Fibroblast of mammary gland (primary cell): ENCODE data around the gene FAM237A.

Source experiments
- DNase-seq: peaks from one replicate; pipeline ENCODE4 v3.0.0-alpha.2; 2010; ENCODE audit warnings: low read depth
- H3K4me3 ChIP-seq: 2 replicates; pipeline ENCODE4 v1.5.1; 2011; ENCODE audit warnings: low read depth, mild to moderate bottlenecking, low read length, moderate library complexity; ENCODE audit not compliant: control insufficient read depth
- CTCF ChIP-seq: conservative IDR thresholded peaks from 2 replicates; pipeline ENCODE4 v1.5.1; 2011; ENCODE audit warnings: low read depth, low read length, inconsistent platforms; ENCODE audit not compliant: control insufficient read depth, insufficient read depth

The FAM237A gene

GRCh38 chr2:206642075-206643025, at the start of gene FAM237A:
Gene FAM237A, plus strand, starts transcription at chr2:206642487. Its CDS starts 1,750 bp downstream, at chr2:206644237.
- H3K4me3 ChIP-seq = no peak within 1 kb of the TSS
- DNase-seq = peak; percentile 67
- TF ChIP-seq CTCF = no peak

- H3K4me3 ChIP-seq = no peak overlapping the region
- no peak for DNase-seq
- TF ChIP-seq CTCF = no peak
These were observed 44.5 kb upstream of the FAM237A start for GRCh38 chr2:206597717-206598218.

- H3K4me3 ChIP-seq = no peak overlapping the region
- no peak for DNase-seq
- no peak for TF ChIP-seq CTCF
These were observed 39.0 kb upstream of the FAM237A start for GRCh38 chr2:206603243-206603642.

GRCh38 chr2:206610451-206610850, 31.8 kb upstream of the FAM237A start:
- no peak for DNase-seq
- no peak overlapping the region for H3K4me3 ChIP-seq
- TF ChIP-seq CTCF = no peak

- no peak for TF ChIP-seq CTCF
- no peak for DNase-seq
- no peak overlapping the region for H3K4me3 ChIP-seq
These were observed 31.1 kb upstream of the FAM237A start for GRCh38 chr2:206611191-206611590.

- TF ChIP-seq CTCF = no peak
- DNase-seq = no peak
- no peak overlapping the region for H3K4me3 ChIP-seq
These were observed 30.6 kb upstream of the FAM237A start for GRCh38 chr2:206611736-206612135.
